GM10248 (cell line): ENCODE results near the gene EDAR.

Experiments used
- CTCF ChIA-PET: fragments of 300-600 bp; sonication (Branson Sonifier 250); formaldehyde crosslinking; extraction: SDS; loops from one replicate; lab custom pipeline; 2021; ENCODE audit warnings: antibody characterized with exemption; lab: Yijun Ruan, JAX
- POLR2A ChIA-PET: fragments of 350-650 bp; sonication (Branson Sonifier 250); formaldehyde crosslinking; extraction: SDS; loops from one replicate; lab custom pipeline; 2020; ENCODE audit warnings: antibody characterized with exemption; lab: Yijun Ruan, JAX
- DNase-seq: peaks from one replicate; pipeline ENCODE4 v3.0.0; 2012; ENCODE audit errors: extremely low spot score
- TF ChIP-seq, protein P1 (sequence below): IDR thresholded peaks from 2 replicates; pipeline ENCODE4 v1.5.1; 2012; ENCODE audit warnings: mild to moderate bottlenecking, low read depth; ENCODE audit errors: extremely low read depth, missing control alignments, control extremely low read depth

EDAR gene

DNA sequence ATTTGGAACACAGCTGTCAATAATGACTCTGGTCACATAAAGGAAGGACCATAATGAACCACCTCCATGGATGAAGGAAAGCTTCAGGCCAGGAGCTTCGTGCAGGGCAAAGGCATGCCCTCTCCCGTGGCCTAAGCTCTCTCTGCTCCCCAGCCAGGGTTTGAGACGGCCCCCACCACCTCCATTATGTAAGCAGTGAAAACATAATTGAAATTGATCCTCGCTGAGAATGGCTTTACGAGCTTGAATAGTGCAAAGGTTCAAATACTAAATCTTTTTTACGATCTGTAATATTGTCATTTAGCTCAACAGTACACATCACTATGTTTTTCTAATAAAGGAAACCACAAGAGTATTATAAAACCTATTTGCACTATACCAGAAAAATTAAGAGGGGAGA is 5.2 kb upstream of the EDAR start:
- TF ChIP-seq, protein P1, sequence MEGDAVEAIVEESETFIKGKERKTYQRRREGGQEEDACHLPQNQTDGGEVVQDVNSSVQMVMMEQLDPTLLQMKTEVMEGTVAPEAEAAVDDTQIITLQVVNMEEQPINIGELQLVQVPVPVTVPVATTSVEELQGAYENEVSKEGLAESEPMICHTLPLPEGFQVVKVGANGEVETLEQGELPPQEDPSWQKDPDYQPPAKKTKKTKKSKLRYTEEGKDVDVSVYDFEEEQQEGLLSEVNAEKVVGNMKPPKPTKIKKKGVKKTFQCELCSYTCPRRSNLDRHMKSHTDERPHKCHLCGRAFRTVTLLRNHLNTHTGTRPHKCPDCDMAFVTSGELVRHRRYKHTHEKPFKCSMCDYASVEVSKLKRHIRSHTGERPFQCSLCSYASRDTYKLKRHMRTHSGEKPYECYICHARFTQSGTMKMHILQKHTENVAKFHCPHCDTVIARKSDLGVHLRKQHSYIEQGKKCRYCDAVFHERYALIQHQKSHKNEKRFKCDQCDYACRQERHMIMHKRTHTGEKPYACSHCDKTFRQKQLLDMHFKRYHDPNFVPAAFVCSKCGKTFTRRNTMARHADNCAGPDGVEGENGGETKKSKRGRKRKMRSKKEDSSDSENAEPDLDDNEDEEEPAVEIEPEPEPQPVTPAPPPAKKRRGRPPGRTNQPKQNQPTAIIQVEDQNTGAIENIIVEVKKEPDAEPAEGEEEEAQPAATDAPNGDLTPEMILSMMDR, result no peak

GRCh38 chr2:108993095-108993937 is 4.3 kb upstream of the EDAR start:
- CTCF ChIA-PET, result interaction anchor here (1.2 to 1.9 kb wide), 3 partner anchors 8 to 159 kb away, joined by 3 to 4 read pairs (median 4); no protein-coding TSS in a partner anchor
- no peak for DNase-seq
- TF ChIP-seq, protein P1, result no peak
- POLR2A ChIA-PET, result no interaction called here

More for the DNA sequence above, 5.2 kb upstream of the EDAR start:
- POLR2A ChIA-PET, result no interaction called here
- CTCF ChIA-PET, result interaction anchor here (1.2 to 1.9 kb wide), 2 partner anchors 8 to 159 kb away, joined by 3 to 4 read pairs; no protein-coding TSS in a partner anchor
- DNase-seq, result no peak

GRCh38 chr2:108988076-108988795 is 784 bp downstream of the EDAR start:
- DNase-seq, result no peak
- TF ChIP-seq, protein P1, result no peak
- ChIA-PET POLR2A (no interaction called here), CTCF (interaction anchor here (0.6 kb wide), 1 partner anchor 338 kb away, joined by 3 read pairs; no protein-coding TSS in a partner anchor)

GRCh38 chr2:108986916-108987510 is 2.0 kb downstream of the EDAR start:
- DNase-seq, result no peak
- ChIA-PET CTCF (no interaction called here), POLR2A (no interaction called here)
- TF ChIP-seq, protein P1, result no peak

DNA sequence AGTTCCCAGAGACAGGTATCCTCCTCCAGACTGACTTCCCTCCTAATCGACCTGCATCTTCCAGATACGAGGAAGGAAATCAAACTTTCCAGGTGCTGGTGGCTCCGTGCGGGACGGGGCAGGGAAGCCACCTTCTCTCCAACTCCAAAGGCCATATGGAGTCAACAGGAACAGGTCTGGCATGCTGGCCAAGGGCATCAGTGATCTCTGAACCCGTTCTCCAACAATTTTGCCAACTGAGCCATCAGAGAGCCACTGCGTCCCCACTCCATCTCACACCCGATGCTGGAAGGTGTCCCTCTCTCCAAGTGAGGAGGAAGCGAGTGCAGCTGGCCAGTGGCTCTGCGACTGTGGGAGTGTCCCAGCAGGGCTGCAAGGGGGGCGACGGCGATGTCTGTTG is 5.4 kb downstream of the EDAR start:
- TF ChIP-seq, protein P1, result no peak
- CTCF ChIA-PET, result no interaction called here
- DNase-seq, result no peak
- POLR2A ChIA-PET, result no interaction called here

DNA sequence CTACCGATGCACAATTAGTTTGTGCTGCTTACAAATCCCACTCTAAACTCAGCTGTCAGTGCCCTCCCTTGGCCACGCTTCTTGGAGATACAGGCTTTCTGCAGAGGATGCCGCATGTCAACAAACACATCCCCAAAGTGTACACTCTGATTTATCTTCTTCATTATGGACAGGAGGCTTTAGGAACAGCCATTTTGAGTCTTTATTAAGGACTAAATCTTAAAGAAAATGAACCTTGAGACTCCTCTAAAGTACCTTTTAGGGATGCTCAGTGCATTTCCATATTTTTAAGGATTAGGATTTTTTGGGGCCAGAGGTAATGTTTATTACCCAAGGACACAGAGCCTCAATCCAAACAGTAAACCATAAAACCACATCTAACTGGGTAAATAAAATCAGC is 6.0 kb downstream of the EDAR start:
- TF ChIP-seq, protein P1, result no peak
- DNase-seq, result no peak
- CTCF ChIA-PET, result interaction anchor here (1.1 kb wide), 1 partner anchor 10 kb away, joined by 3 read pairs; no protein-coding TSS in a partner anchor
- POLR2A ChIA-PET, result no interaction called here
